Breast epithelium (tissue), 3 donors: Measurements from ENCODE around the gene DGKI.

Source experiments
- CTCF ChIP-seq, 3 donors: fragments of 450-650 bp; IDR thresholded peaks; one replicate each; pipeline ENCODE4 v1.5.1; 2016 to 2017; ENCODE audit warnings: antibody characterized with exemption in 3 of 3, mild to moderate bottlenecking in 3 of 3, moderate library complexity in 3 of 3
- POLR2A ChIP-seq: fragments of 450-650 bp; IDR thresholded peaks from one replicate; pipeline ENCODE4 v1.6.1; 2016; ENCODE audit warnings: antibody characterized with exemption, mild to moderate bottlenecking, moderate library complexity

- no peak for TF ChIP-seq CTCF (IDR thresholded peaks at IDR 0.05)
- no peak for TF ChIP-seq POLR2A
Observed at GRCh38 chr7:137847568-137848050, 835 bp upstream of the DGKI start.
